Lung microvascular endothelial cell (primary cell): ENCODE measurements around the gene TRMT112. TPM values are rescaled to one million over a fixed set of nuclear protein-coding genes. Genes with fewer than 3 reads are reported as not detected.
A peak's percentile ranks its signal among the peaks of the same experiment; 100 is the strongest.

Source experiments
- DNase-seq, 2 donors: peaks; one replicate each; pipeline versions ENCODE4 v3.0.0 to v3.0.0-alpha.2; 2010; ENCODE audit warnings: low read depth in 2 of 2
- total RNA-seq: library from RNA; depleted of rRNA; stranded (reverse); fragments of >200 nt; gene quantifications from 2 replicates; pipeline ENCODE4 v1.2.1, GENCODE V29; 2014

TRMT112 gene
- total RNA-seq, 1 donor from 2014 or later, result 190 TPM

DNA sequence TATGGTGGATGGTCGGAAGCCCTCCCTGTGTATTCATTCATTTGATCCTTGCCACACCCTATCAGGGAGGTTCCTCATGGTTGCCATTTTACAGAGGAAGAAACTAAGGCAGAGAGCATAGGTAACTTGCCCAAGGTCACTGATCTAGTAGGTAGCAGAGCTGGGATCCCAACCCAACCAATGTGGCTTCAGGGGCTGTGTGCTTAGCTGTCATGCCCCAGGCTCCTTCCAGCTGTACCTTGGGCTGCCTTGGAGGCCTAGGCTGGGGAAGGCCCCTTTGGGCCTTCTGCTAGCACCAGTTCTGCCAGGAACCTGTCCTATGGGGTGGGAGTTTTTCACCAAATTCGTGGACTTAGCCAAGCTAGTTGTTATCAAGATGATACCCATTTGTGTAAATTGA, 41.5 kb downstream of the TRMT112 start:
- DNase-seq, result no peak

GRCh38 chr11:64275031-64275800, 42.1 kb downstream of the TRMT112 start:
- DNase-seq, result no peak

GRCh38 chr11:64269540-64270220, 47.7 kb downstream of the TRMT112 start:
- DNase-seq, result peak; percentile 100

GRCh38 chr11:64268893-64269539, 48.3 kb downstream of the TRMT112 start:
- DNase-seq, result peak; percentile 44 to 59

- peak; percentile 27 to 63 for DNase-seq
Observed at GRCh38 chr11:64268025-64268892, 49.1 kb downstream of the TRMT112 start.

DNA sequence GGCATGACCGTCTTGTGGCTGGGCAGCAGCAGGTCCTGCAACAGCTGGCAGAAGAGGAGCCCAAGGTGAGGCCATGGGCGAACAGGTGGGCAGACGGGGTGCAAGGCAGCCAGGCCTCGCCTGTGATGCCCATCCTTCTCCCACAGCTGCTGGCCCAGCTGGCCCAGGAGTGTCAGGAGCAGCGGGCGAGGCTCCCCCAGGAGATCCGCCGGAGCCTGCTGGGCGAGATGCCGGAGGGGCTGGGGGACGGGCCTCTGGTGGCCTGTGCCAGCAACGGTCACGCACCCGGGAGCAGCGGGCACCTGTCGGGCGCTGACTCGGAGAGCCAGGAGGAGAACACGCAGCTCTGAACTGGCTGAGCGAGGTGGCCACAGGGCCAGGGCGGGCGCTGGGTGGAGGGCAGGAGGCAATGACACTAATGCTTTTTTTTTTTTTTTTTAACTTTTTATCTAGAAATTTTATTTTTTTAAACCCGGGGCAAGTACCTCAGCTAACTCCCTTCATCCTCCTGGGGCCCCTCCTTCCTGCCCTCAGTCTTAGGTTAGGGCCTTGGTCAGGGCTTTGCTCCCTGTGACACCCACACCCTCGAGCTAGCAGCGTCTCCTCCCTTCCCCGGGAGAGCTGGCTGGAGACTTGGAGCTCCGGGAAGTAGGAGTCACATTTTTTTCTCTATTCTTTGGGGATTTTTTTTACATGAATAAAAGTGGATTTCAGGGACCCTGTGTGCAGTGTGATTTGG, 50.0 kb downstream of the TRMT112 start:
- peak in 1 of 2 donors; percentile 44 for DNase-seq

Other genes with a start within 250 kb of the TRMT112 start
- 21.6 and 31.5 TPM in 2 replicates for gene MACROD1, start 151.4 kb downstream of the TRMT112 start, total RNA-seq
- 93.5 and 111 TPM in 2 replicates for gene STIP1, start 131.4 kb downstream of the TRMT112 start, total RNA-seq
- 4.4 and 9.6 TPM in 2 replicates for gene FERMT3, start 110.8 kb downstream of the TRMT112 start, total RNA-seq
- 25.3 and 33.1 TPM in 2 replicates for gene TRPT1, start 91.4 kb downstream of the TRMT112 start, total RNA-seq
- 26.2 and 37.3 TPM in 2 replicates for gene NUDT22, start 91.3 kb downstream of the TRMT112 start, total RNA-seq
- gene DNAJC4, start 87.0 kb downstream of the TRMT112 start, total RNA-seq, result 11.3 and 19.0 TPM in 2 replicates
- gene VEGFB, start 83.0 kb downstream of the TRMT112 start, total RNA-seq, result 13.3 and 22.4 TPM in 2 replicates
- 39.2 and 75.4 TPM in 2 replicates for gene FKBP2, start 76.5 kb downstream of the TRMT112 start, total RNA-seq
- gene PPP1R14B, start 70.6 kb downstream of the TRMT112 start, total RNA-seq, result 153 and 159 TPM in 2 replicates
- 14.3 and 14.4 TPM in 2 replicates for gene PLCB3, start 66.0 kb downstream of the TRMT112 start, total RNA-seq
- gene BAD, start 32.9 kb downstream of the TRMT112 start, total RNA-seq, result 54.3 and 65.9 TPM in 2 replicates
- 5.2 and 9.7 TPM in 2 replicates for gene GPR137, start 31.7 kb downstream of the TRMT112 start, total RNA-seq
- not detected in 2 replicates for gene KCNK4, start 26.3 kb downstream of the TRMT112 start, total RNA-seq
- 0.22 TPM in 1 of 2 replicates, not detected in the other for gene CATSPERZ, start 17.2 kb downstream of the TRMT112 start, total RNA-seq
- gene ESRRA, start 12.0 kb downstream of the TRMT112 start, total RNA-seq, result 33.8 and 53.6 TPM in 2 replicates
- 217 and 266 TPM in 2 replicates for gene PRDX5, start 562 bp upstream of the TRMT112 start, total RNA-seq
- gene CCDC88B, start 22.6 kb upstream of the TRMT112 start, total RNA-seq, result 0.79 and 1.7 TPM in 2 replicates
- gene RPS6KA4, start 41.6 kb upstream of the TRMT112 start, total RNA-seq, result 21.4 and 24.8 TPM in 2 replicates
- not detected in 2 replicates for gene SLC22A11, start 238.4 kb upstream of the TRMT112 start, total RNA-seq